HG03039 (cell line): ENCODE data around the gene MUC6.

ENCODE experiments used
- ATAC-seq: cut with Tn5 transposase; IDR thresholded peaks from one replicate; pipeline ENCODE4 v1.9.1; 2021; ENCODE audit warnings: mild to moderate bottlenecking, moderate library complexity; ENCODE audit not compliant: unreplicated experiment

MUC6 gene

DNA sequence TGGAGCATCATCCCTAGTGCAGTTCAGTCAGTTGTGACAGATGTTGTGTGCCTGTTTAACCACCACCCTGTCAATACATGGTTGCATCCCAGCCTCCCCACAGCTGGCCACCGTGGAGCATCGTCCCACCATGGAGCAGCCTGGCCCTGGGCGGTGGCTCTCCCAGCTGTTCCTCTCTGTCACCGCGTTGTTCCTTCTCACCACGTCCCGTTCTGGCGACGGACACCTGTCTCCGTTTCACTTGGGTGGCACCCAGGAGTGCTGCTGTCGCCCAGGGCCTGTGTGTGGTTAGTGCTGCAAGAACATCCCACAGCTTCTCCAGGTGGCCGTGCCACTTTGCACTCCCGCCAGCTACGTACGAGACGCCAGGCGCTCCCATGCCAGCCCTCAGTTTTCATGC, 26.5 kb downstream of the MUC6 start:
- no peak for ATAC-seq

GRCh38 chr11:1009371-1009770, 27.1 kb downstream of the MUC6 start:
- ATAC-seq = no peak

GRCh38 chr11:1008803-1009145, 27.7 kb downstream of the MUC6 start:
- no peak for ATAC-seq

DNA sequence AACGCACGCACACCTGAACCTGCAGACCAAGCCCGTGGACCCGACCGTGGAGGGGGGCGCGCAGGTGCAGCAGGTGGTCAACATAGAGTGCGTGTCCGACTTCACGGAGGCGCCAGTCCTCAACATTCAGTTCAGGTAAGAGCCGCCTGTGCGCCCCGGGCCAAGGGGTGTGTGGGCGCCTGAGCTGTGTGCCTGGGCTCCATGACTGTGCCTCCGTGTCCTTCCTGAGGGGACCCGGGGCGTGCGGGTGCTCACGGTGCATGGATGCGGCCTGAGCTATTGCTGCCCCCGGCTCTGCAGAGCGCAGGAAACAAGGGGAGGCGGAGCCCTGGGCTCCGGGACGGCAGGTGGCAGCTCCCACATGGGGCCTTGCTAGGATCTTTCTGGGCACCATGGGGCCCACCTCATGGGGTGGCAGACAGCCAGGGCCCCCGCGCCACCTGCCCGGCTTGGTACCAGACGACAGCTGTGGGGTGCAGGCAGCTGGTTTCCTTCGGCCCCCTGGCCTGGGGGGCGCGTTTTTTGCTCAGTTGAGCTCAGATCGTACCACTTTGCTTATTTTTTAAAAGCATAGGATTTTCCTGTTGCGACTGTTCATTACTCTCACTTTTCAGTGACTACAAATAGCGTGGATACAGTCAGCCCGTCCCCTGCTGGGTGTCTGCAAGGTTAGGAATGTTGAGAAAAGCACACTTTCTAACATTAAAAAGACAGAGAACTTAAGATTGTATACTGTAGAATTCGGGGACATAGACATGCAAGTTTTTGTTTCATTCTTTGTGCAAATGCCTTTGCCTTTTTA, 28.3 kb downstream of the MUC6 start:
- no peak for ATAC-seq

DNA sequence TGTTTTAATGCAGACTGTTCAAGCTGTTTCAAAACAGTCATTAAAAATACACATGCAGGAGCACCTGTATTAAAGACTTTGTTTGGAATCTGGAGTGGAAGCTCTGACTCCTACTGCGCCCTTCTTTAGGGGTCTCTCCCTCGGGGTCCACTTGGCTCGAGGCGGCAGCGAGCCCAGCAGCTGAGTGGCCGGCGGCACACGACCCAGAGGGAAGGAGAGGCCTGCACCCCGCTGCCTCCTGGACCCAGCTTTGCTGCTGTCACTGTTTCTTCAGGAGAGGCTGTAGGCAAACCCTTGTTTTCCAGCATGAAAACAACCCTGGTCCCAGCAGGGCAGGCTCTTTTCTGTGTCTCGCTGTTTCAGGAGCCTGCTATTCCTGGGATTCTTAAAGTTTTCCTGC, 29.2 kb downstream of the MUC6 start:
- no peak for ATAC-seq

GRCh38 chr11:1006762-1007161, 29.8 kb downstream of the MUC6 start:
- no peak for ATAC-seq

GRCh38 chr11:1005928-1006327, 30.6 kb downstream of the MUC6 start:
- no peak for ATAC-seq

- ATAC-seq = no peak
Measured at GRCh38 chr11:1003159-1003558, 33.4 kb downstream of the MUC6 start.

DNA sequence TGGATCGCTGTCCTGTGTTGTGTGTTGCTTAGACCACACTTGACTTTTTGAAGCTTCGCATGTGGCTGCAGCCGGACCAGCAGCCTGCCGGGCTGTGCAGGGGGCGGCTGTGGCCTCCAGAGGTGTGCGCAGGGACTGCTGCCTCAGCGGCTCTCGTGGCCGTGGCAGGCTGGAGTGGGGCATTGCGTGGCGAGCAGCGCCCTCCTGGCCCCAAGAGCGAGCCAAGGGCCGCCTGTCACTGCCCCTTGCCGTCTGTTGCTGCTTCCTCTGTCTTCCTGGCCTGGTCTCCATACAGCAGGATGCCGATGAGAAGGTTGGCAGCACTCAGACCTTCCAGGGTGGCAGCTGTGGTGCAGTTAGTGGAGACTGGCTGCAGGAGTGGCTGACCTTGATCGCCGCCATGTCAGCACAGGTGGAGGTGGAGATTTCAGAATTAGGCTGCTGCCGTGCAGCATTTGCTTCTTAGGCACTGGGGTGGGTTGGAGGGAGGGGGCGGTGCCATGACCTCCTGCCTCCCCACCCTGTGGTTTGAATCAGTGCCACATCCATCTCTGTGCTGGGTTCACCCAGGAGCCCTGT, 34.0 kb downstream of the MUC6 start:
- ATAC-seq = no peak

GRCh38 chr11:1001617-1002405, 34.7 kb downstream of the MUC6 start:
- ATAC-seq = no peak

GRCh38 chr11:1000357-1001278, 35.9 kb downstream of the MUC6 start:
- ATAC-seq = no peak

GRCh38 chr11:999009-999408, 37.5 kb downstream of the MUC6 start:
- no peak for ATAC-seq

DNA sequence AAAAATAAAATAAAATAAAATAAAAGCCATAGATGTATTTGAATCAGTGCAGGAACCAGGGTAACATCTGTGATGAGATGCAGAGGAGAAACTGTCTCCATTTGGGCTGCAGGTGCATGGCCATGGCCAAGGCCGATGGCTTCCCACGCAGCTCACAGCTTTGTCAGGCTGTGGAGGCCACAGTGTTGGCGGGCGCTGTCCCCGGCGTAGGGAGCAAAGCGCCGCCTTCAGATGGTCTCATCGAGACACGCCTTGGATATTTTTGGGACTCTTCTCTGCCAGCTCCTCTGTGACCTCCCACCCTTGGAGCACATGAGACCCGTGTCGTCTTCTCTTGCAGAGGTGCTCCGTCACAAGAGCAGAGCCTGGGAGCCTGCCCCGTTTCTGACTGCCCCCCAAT, 38.6 kb downstream of the MUC6 start:
- no peak for ATAC-seq

GRCh38 chr11:996681-997080, 39.8 kb downstream of the MUC6 start:
- no peak for ATAC-seq

DNA sequence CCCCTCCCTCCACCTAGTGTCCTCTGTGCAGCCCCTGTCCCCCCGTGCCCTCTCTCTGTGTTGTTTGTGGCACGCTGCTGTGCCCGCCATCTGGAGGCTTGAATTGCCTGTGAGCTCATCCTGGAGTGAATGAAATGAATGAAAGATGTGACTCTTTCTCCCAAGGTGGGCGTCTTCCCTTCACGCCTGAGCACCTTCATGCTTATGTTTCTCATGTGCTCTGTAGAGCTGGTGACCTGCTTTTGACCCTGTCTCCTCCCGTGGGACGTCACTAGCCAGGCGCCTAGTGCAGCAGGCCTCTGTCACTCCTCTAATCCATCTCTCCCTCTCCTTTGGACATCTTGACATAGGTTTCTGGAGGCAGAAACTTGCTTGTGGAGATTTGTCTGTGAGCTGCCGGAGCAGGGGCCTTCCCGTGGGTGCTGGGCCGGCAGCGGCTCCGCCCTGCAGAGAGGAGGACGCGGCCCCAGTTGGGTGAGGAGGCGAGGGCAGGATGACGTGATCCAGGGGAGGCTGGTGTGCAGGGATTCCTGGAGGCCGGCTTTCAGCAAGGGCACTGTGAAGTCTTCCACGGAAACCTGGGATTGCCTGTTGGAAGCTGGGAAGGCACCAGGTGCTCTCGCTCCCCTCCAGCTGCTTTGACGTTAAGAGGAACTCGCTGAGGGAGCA, 40.6 kb downstream of the MUC6 start:
- no peak for ATAC-seq

- ATAC-seq = no peak
Measured at GRCh38 chr11:995044-995751, 41.3 kb downstream of the MUC6 start.

GRCh38 chr11:993632-994167, 42.8 kb downstream of the MUC6 start:
- ATAC-seq = no peak

GRCh38 chr11:992577-992976, 43.9 kb downstream of the MUC6 start:
- ATAC-seq = no peak

DNA sequence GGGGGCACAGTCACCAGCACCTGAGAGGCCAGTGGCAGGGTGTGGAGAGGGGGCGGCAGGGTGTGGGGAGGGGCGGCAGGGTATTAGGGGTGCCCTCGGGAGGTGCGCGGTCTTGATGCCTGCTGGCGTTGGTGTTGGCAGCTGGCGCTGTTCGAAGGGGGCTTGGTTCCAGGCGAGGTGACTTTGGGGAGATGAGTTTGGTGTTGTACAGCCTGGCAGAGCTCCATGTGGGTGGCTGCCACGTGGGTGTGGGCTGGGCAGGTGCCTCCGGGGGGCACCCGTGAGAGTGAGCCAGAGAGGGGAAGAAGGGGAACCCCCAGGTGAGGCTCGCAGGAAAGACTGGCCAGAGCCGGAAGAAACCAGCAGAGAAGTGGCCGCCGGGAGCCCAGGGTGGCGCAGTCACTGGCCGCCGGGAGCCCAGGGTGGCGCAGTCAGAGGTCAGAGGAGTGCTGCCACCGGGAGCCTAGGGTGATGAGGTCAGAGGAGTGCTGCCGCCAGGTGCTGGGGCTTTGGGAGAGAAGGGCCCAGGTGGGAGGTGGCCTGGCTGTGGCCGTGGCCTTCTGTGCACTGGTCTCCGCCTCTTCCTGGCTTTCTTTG, 44.7 kb downstream of the MUC6 start:
- ATAC-seq = no peak
